HFFc6 (cell line): ENCODE results near the gene WNT1. TPM values are rescaled to one million over a fixed set of nuclear protein-coding genes. Genes with fewer than 3 reads are reported as not detected.
A peak's percentile ranks its signal among the peaks of the same experiment; 100 is the strongest.

Experiments used
- DNase-seq: peaks from one replicate; pipeline ENCODE4 v3.0.0-alpha.2; 2018
- H3K27ac Mint-ChIP-seq: 2 replicates; pipeline ENCODE4 v1.8.0; 2020; ENCODE audit warnings: mild to moderate bottlenecking, mixed read lengths
- H3K27me3 Mint-ChIP-seq: 2 replicates; pipeline ENCODE4 v1.8.0; 2021; ENCODE audit warnings: mild to moderate bottlenecking, moderate library complexity, mixed read lengths; ENCODE audit not compliant: insufficient read depth
- H3K36me3 Mint-ChIP-seq: 2 replicates; pipeline ENCODE4 v1.8.0; 2021; ENCODE audit warnings: low read depth, mixed read lengths
- H3K4me1 Mint-ChIP-seq: 2 replicates; pipeline ENCODE4 v1.8.0; 2020; ENCODE audit warnings: low read depth, mixed read lengths
- H3K4me3 Mint-ChIP-seq: 2 replicates; pipeline ENCODE4 v1.8.0; 2020; ENCODE audit warnings: mild to moderate bottlenecking, moderate library complexity, mixed read lengths
- H3K9me3 Mint-ChIP-seq: 2 replicates; pipeline ENCODE4 v1.8.0; 2020; ENCODE audit warnings: mild to moderate bottlenecking, mixed read lengths
- CTCF ChIP-seq: fragments of 200-600 bp; sonication (generic); IDR thresholded peaks from 2 replicates; pipeline ENCODE4 v1.5.0; 2021; ENCODE audit warnings: antibody characterized with exemption, mild to moderate bottlenecking
- total RNA-seq, 6 experiments: library from RNA; stranded (reverse); fragmentation: NEBNext Ultra II Directional; extraction: Animal tissue kit (Norgen Biotek cat#: 25700); gene quantifications; 2 replicates in 1 of 6; 3 replicates in 5 of 6; pipeline ENCODE4 v1.2.3, GENCODE V29; 2021

WNT1 gene
- total RNA-seq, 6 experiments from 2014 or later: not detected

- Mint-ChIP-seq H3K4me3 (peak overlapping the region; percentile 60), H3K4me1 (peaks cover 37% of the 10 kb centered on the region), H3K27ac (no peak overlapping the region), H3K9me3 (no peaks in the 10 kb centered on the region), H3K27me3 (peaks cover 67% of the 10 kb centered on the region), H3K36me3 (peaks cover 6% of the 10 kb centered on the region; the same call in 1 of the 2 replicates)
- no peak for DNase-seq
- no peak for TF ChIP-seq CTCF
Observed at GRCh38 chr12:48979602-48980388, 1.7 kb downstream of the WNT1 start.

GRCh38 chr12:48980389-48980952 lies 2.3 kb downstream of the WNT1 start:
- Mint-ChIP-seq H3K27ac (no peak overlapping the region), H3K27me3 (peaks cover 68% of the 10 kb centered on the region), H3K4me3 (no peak overlapping the region; the same call in none of the 2 replicates), H3K4me1 (peaks cover 37% of the 10 kb centered on the region), H3K36me3 (peaks cover 6% of the 10 kb centered on the region; the same call in 1 of the 2 replicates), H3K9me3 (no peaks in the 10 kb centered on the region)
- no peak for TF ChIP-seq CTCF
- DNase-seq: no peak

- Mint-ChIP-seq H3K36me3 (peaks cover 6% of the 10 kb centered on the region; the same call in 1 of the 2 replicates), H3K27ac (no peak overlapping the region), H3K9me3 (no peaks in the 10 kb centered on the region), H3K27me3 (peaks cover 73% of the 10 kb centered on the region), H3K4me3 (no peak overlapping the region; the same call in 1 of the 2 replicates), H3K4me1 (peaks cover 37% of the 10 kb centered on the region)
- TF ChIP-seq CTCF: peak; percentile 39; the same call in 1 of the 2 replicates
- no peak for DNase-seq
Observed at GRCh38 chr12:48980953-48981756, 3.0 kb downstream of the WNT1 start.

- Mint-ChIP-seq H3K27ac (no peak overlapping the region), H3K4me1 (peaks cover 35% of the 10 kb centered on the region), H3K36me3 (peaks cover 6% of the 10 kb centered on the region; the same call in 1 of the 2 replicates), H3K9me3 (no peaks in the 10 kb centered on the region), H3K27me3 (peaks cover 74% of the 10 kb centered on the region), H3K4me3 (no peak overlapping the region)
- DNase-seq: no peak
- TF ChIP-seq CTCF: no peak
Observed at GRCh38 chr12:48981757-48982157, 3.6 kb downstream of the WNT1 start.

GRCh38 chr12:48982397-48983080 lies 4.4 kb downstream of the WNT1 start:
- Mint-ChIP-seq H3K4me3 (no peak overlapping the region), H3K27me3 (peaks cover 75% of the 10 kb centered on the region), H3K4me1 (peaks cover 28% of the 10 kb centered on the region), H3K36me3 (peaks cover 6% of the 10 kb centered on the region; the same call in 1 of the 2 replicates), H3K27ac (no peak overlapping the region), H3K9me3 (no peaks in the 10 kb centered on the region)
- TF ChIP-seq CTCF: no peak
- DNase-seq: no peak
